HG03175 (cell line): Measurements from ENCODE around the gene CDH26.
"Not testable (repeated sequence)": the region's sequence is repeated elsewhere in the genome, so short reads cannot be mapped to it uniquely, and the experiment has no call there.

Source experiments
- ATAC-seq: cut with Tn5 transposase; IDR thresholded peaks from one replicate; pipeline ENCODE4 v1.9.1; 2021; ENCODE audit warnings: mild to moderate bottlenecking, moderate library complexity; ENCODE audit not compliant: unreplicated experiment

The CDH26 gene

GRCh38 chr20:59940129-59940955, 17.9 kb upstream of the CDH26 start, which contains the start of the genes FAM217B and PPP1R3D:
Gene FAM217B, plus strand, starts transcription at chr20:59940389. Its CDS starts 3,555 bp downstream, at chr20:59943944.
Gene PPP1R3D, minus strand, starts transcription at chr20:59940305. Its CDS starts 374 bp downstream, at chr20:59939931.
- ATAC-seq = peak; percentile 95

DNA sequence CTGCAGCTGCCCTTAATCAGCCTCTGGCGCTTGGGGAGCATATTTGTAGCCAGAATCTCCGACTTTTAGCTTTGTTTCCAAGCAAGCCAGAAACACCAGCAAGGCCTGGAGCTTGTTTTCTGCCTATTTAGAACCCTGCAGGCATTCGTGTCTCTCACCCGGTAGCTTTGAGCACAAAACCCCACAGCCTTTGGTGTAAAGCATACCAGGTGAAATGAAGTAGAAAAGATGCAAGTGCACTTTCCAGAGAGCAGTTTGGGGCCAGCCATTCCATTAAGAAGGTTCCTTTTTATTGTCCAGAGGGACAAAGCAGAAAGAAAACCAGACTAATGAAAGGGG, 17.3 kb upstream of the CDH26 start:
- ATAC-seq = no peak

DNA sequence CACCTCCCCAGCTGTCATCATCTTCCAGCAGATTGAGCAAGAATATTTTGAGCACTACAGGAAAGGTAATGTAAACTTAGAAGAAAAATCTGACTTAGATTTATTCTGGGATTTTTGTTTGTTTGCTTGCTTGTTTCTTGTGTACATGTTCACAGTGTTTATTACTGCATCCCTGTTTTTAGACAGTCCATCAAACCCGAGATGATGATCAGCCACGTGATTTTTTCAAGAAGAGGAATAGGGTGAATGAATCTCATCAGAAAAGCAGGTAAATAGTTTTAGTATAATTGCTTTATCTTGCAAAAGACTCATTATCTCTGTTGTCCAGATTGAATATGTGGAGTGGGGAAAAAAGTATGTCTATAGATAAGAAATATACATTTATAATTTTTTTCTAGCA, 16.0 kb upstream of the CDH26 start:
- no peak for ATAC-seq

DNA sequence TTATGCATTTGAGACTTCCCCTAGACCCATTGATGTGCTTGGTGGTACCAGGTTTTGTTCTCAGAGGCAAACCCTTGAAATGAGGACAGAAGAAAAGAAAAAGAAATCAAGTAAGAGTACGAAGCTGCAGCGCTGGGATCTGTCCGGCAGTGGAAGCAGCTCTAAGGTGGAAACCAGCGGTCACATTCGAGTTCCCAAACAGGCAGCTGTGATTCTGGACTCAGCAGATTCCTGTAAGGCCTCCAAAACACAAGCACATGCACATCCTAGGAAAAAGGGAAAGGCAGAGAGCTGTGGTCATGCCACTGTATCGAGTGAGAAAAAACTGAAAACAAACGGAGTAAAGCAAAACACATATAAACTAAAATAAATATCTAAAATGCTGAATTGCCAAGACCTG, 13.5 kb upstream of the CDH26 start:
- no peak for ATAC-seq

DNA sequence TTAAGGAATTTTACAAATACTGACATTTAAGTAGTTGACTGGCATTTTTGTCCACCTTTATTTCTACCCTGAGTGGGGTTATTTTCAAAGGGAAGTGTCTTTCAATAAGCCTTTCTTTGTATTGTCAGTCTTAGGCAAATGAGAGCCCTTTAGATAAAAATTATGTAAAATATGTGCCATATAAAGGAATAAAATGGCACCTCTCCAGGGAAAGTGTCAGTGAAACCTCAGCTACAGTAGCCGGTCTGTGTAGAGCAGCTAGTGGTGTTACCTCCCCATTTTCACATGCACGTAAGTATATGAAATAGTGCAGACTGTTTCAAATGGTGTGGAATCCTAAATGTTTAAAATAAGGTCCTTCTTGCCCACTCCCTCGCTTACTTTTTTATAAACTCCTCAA, 13.0 kb upstream of the CDH26 start:
- no peak for ATAC-seq

DNA sequence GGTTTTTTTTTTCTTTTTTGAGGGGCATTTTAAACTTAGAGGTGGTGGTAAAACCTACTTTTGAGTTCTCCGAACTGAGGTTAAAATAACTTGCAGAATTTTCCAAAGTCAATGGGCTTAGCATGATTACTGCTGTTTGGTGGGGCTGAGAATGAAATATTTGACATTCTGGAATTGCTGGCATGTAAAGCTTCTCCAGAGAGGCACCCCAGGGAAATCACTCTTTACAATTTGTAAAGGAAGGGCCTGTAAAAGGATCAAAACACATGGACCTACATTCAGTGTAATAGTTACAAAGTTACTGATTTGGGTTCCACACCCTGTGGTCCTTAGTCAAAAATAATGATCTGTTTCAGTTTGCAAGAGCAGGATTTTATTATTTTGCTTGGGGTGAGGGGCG, 12.5 kb upstream of the CDH26 start:
- ATAC-seq = no peak

DNA sequence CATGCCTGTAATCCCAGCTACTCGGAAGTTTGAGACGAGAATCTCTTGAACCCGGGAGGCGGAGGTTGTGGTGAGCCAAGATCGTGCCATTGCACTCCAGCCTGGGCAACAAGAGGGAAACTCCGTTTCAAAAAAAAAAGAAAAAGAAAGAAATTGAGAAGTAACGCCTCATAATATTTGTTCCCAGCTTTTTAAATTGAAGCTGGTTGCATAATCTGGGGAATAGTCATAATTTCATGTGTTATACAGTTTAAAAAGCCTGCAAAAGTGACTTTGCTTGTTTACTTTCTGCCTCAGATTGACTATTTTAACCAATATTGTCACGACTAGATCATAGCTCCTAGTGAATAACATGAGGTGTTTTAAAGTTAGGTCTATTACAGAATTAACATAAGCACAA, 10.8 kb upstream of the CDH26 start:
- no peak for ATAC-seq

GRCh38 chr20:59948212-59948611, 10.0 kb upstream of the CDH26 start:
- no peak for ATAC-seq

- ATAC-seq = peak; percentile 59
Measured at GRCh38 chr20:59948828-59949720, 9.1 kb upstream of the CDH26 start.

DNA sequence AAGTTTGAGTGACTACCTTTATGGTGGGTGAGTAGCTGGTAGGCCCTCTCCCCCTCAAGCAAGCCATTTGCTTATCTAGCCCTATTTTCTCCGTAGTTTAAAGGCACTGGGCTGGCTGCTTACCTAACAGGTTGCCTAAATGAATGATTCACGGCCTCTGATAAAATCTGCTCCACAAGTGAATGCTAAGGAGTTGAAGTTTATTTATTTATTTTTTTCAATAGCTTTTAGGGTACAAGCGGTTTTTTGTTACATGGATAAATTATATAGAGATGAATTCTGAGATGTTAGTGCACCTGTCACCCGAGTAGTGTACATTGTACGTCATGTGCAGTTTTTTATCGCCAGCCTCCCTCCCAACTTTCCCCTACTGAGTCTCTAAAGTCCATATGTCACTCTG, 8.3 kb upstream of the CDH26 start:
- ATAC-seq = no peak

DNA sequence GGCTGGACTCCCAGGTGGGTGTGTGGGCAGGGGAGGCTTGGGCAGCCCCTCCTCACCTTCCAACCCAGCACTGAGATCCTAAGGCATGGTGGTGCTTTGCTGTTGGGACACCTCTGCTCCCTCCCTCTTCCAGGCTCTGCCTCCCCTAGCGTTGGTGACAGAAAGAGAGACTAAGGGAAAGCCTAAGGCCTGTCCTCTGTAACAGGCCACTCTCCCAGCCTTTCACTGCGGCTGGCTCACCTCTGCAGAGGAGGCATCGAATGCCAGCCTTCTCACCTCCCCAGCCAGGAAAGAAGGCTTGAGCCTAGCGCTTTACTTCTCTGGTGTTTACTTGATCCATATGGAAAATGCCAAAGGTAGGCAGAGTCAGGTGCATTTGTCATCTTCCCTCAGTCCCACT, 3.5 kb upstream of the CDH26 start:
- no peak for ATAC-seq

DNA sequence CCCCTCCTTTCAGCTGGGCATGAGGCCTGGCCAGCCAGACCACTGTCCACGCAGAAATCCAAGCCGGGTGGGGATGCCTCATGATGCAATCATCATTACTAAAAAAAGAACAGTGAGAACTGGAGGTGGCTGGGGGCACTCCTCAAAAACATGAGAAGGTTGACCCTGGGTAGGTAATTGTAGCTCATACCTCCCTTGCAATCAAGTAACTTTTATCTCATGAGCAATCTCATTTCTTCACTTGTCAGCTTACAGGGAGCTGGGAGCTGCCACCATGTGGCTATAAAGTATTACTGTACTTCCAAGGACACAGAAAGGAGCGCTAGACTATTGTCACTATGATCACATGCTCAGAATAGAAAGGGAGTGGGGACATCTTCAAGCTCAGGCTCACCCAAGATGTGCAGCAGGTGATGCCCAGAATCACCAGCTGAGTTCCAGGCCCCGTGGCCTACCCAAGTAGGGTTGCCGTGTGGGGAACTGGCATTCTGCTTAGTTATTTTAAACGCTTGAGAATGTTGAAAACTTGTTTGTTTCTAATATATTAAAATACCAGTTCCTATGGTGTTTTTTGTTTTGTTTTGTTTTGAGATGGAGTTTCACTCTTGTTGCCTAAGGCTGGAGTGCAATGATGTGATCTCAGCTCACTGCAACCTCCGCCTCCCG, 3.0 kb upstream of the CDH26 start:
- ATAC-seq = no peak

DNA sequence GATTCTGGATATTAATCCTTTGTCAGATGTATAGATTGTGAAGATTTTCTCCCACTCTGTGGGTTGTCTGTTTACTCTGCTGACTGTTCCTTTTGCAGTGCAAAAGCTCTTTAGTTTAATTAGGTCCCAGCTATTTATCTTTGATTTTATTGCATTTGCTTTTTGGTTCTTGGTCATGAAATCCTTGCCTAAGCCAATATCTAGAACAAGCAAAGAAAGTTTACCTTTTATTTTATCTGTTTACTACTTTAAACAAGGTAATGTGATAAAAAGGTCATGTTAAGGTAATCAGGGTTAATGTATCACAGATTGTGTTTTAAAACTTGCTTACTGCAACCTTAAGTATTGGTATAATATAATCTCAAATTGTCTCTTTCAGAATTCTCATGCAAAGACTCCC, 655 bp upstream of the CDH26 start:
- not testable (repeated sequence) for ATAC-seq

DNA sequence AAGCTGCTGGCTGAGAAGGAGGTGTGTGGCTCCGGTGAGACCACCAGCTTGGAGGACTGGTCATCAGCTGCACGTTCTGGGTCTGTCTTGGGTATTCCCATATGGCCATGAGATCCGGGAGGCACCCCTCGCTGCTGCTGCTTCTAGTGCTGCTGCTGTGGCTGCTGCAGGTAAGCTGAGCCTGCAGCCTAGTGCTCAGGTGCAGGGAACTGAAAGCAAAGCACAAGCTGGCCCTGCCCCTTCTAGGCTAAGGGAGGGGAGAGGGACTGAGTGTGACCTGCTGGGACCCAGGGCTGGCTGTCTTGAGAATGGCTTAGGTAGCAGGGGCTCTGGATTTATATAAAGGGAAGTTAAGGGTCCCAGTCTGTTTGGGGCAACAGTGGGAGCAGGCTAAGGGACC, 403 bp downstream of the CDH26 start:
- ATAC-seq = no peak

- no peak for ATAC-seq
Measured at GRCh38 chr20:59961423-59961822, 3.2 kb downstream of the CDH26 start.

DNA sequence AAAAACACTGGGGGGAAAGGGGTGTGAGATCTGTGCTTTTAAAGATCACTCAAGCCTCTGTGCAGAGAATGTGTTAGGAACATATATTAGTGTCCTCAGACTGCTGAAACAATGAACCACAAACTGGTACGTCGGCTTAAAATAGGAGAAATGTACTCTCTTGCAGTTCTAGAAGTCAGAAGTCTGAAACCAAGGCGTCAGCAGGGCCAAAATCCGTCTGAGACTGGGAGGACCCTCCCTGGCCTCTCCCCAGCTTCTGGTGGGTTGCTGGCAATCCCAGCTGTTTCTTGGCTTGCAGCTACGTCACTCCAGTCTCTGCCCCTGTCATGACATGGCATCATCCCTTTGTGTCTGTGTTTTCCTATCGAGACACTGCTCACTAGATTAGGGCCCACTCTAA, 3.9 kb downstream of the CDH26 start:
- ATAC-seq = no peak

DNA sequence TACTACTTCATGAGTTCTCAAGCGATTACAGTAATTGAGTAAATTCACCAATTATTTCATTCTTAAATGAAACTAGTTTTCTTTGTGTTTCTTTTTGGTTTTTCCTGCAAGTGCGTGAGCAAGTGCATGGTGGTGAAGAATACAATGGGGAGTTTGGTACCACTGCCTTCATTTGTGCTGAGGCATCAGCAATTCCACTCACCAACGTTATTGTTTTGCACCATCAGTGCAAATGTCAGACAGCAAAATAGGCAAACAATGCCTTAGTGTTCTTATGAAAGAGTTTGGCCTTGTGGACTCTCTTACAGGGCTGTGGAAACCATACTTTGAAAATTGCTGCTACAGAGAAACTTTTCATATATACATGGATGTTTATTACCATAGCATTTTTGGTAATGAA, 8.2 kb downstream of the CDH26 start:
- no peak for ATAC-seq

GRCh38 chr20:59971428-59971827, 13.2 kb downstream of the CDH26 start:
- ATAC-seq = no peak

DNA sequence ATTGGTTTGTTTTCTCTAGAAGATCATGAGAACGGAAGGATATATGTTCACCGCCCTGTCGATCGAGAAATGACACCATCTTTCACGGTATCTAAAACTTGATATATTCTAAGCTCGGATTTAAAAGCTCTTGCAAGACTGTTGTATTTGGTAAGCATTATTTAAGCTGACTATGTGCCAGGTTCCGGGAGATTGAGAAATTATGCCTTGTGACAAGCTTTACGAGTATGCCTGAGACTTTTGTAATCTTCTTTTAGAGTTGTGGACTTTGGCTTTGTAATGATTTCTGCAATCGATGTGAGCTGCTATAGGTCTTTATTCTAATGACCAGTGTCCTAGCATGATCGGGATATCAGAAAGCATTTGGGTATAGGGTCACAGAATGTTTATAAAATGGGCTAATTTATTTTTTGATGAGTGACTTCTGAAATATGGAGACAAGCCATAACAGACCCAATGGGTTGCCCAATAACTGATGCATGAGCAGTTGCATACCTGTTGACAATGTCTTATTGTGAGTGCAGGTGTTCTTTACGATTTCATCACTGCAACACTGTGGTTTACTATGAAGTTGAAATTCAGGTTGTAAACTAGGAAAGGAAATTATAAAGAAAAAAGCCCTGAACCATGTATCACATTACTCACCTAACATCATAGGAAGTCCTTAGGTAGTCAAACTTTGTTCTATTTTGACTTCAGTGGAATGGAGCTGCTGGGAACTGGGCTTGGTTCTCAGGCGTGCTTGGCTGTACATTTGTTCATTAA, 14.0 kb downstream of the CDH26 start:
- ATAC-seq = no peak

DNA sequence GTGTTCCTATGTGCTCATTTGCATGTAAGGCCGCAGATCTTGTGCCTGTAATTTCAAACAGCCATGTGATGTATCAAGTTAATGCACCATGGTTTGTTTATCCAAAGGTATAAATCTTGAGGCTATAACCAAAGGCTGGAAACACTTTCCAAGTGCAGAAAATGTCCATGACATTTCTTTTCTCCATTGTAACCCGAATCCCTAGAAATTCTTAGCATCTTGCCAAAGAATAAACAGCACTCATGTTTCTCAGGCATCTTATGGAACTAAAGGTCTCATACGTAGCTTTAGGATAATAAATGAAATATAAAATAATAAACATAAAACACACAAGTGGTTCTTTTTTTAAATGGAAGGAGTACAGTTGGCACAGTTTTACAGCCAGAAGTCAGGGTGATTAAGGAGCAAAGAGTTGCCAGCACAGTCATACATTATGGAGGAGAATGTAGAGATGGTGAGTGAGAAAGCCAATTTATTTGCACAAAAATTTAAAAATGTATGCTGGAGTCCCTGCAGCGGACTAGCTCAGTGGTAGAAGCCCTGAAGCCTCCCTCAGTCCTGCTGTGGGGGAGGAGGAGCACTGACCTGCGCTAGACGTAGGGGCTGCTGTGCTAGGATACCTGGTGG, 18.0 kb downstream of the CDH26 start:
- no peak for ATAC-seq
